Mucosa of stomach (tissue), 1 donor: ENCODE measurements around the gene FRY.

Source experiments
- H3K27me3 ChIP-seq: one replicate; pipeline ENCODE4 v1.7.0; 2013; ENCODE audit warnings: mild to moderate bottlenecking, low read length; ENCODE audit not compliant: control insufficient read depth, insufficient read depth
- H3K36me3 ChIP-seq: one replicate; pipeline ENCODE4 v1.7.0; 2013; ENCODE audit warnings: low read length; ENCODE audit not compliant: control insufficient read depth, insufficient read depth
- H3K4me1 ChIP-seq: one replicate; pipeline ENCODE4 v1.7.0; 2013; ENCODE audit warnings: mild to moderate bottlenecking, low read length; ENCODE audit not compliant: control insufficient read depth, insufficient read depth
- H3K4me3 ChIP-seq: one replicate; pipeline ENCODE4 v1.7.0; 2013; ENCODE audit warnings: low read length
- H3K9ac ChIP-seq: one replicate; pipeline ENCODE4 v1.7.0; 2013; ENCODE audit warnings: mild to moderate bottlenecking, low read length, moderate library complexity
- H3K9me3 ChIP-seq: one replicate; pipeline ENCODE4 v1.7.0; 2013; ENCODE audit warnings: mild to moderate bottlenecking, low read length, moderate library complexity; ENCODE audit not compliant: control insufficient read depth
- donor health status: Pancreatic carcinoma.

Gene FRY

GRCh38 chr13:32125751-32126150 lies 94.2 kb downstream of the FRY start:
- Histone ChIP-seq H3K9me3 (no peaks in the 10 kb centered on the region), H3K27me3 (no peaks in the 10 kb centered on the region), H3K4me1 (no peaks in the 10 kb centered on the region), H3K9ac (no peak overlapping the region), H3K36me3 (no peaks in the 10 kb centered on the region), H3K4me3 (no peak overlapping the region)

GRCh38 chr13:32126278-32126677 lies 94.7 kb downstream of the FRY start:
- Histone ChIP-seq H3K9me3 (no peaks in the 10 kb centered on the region), H3K4me3 (no peak overlapping the region), H3K27me3 (no peaks in the 10 kb centered on the region), H3K36me3 (no peaks in the 10 kb centered on the region), H3K9ac (no peak overlapping the region), H3K4me1 (no peaks in the 10 kb centered on the region)

GRCh38 chr13:32126756-32127155 lies 95.2 kb downstream of the FRY start:
- no peaks in the 10 kb centered on the region for H3K9me3 ChIP-seq
- no peaks in the 10 kb centered on the region for H3K27me3 ChIP-seq
- H3K9ac ChIP-seq: no peak overlapping the region
- H3K4me1 ChIP-seq: no peaks in the 10 kb centered on the region
- no peak overlapping the region for H3K4me3 ChIP-seq
- no peaks in the 10 kb centered on the region for H3K36me3 ChIP-seq

GRCh38 chr13:32127691-32128090 lies 96.1 kb downstream of the FRY start:
- no peaks in the 10 kb centered on the region for H3K27me3 ChIP-seq

GRCh38 chr13:32134241-32135055 lies 102.9 kb downstream of the FRY start:
- no peaks in the 10 kb centered on the region for H3K36me3 ChIP-seq
- H3K4me3 ChIP-seq: no peak overlapping the region
- H3K9ac ChIP-seq: no peak overlapping the region
- H3K4me1 ChIP-seq: peaks cover 11% of the 10 kb centered on the region
- H3K9me3 ChIP-seq: no peaks in the 10 kb centered on the region
- H3K27me3 ChIP-seq: no peaks in the 10 kb centered on the region

More at GRCh38 chr13:32127691-32128090, 96.1 kb downstream of the FRY start:
- H3K4me3 ChIP-seq: no peak overlapping the region
- no peak overlapping the region for H3K9ac ChIP-seq
- no peaks in the 10 kb centered on the region for H3K4me1 ChIP-seq
- no peaks in the 10 kb centered on the region for H3K36me3 ChIP-seq
- H3K9me3 ChIP-seq: no peaks in the 10 kb centered on the region

- H3K9ac ChIP-seq: no peak overlapping the region
- peaks cover 11% of the 10 kb centered on the region for H3K4me1 ChIP-seq
- H3K9me3 ChIP-seq: no peaks in the 10 kb centered on the region
- no peaks in the 10 kb centered on the region for H3K36me3 ChIP-seq
- no peak overlapping the region for H3K4me3 ChIP-seq
- no peaks in the 10 kb centered on the region for H3K27me3 ChIP-seq
Observed at GRCh38 chr13:32135056-32135390, 103.4 kb downstream of the FRY start.

- Histone ChIP-seq H3K27me3 (no peaks in the 10 kb centered on the region), H3K9ac (no peak overlapping the region), H3K4me1 (peaks cover 11% of the 10 kb centered on the region), H3K4me3 (no peak overlapping the region), H3K36me3 (no peaks in the 10 kb centered on the region), H3K9me3 (no peaks in the 10 kb centered on the region)
Observed at GRCh38 chr13:32135655-32136054, 104.1 kb downstream of the FRY start.

GRCh38 chr13:32136061-32136460 lies 104.5 kb downstream of the FRY start:
- Histone ChIP-seq H3K9ac (no peak overlapping the region), H3K36me3 (no peaks in the 10 kb centered on the region), H3K27me3 (no peaks in the 10 kb centered on the region), H3K4me3 (no peak overlapping the region), H3K4me1 (peaks cover 11% of the 10 kb centered on the region), H3K9me3 (no peaks in the 10 kb centered on the region)

- Histone ChIP-seq H3K36me3 (no peaks in the 10 kb centered on the region), H3K9me3 (no peaks in the 10 kb centered on the region), H3K9ac (no peak overlapping the region), H3K4me1 (peaks cover 11% of the 10 kb centered on the region), H3K4me3 (no peak overlapping the region), H3K27me3 (no peaks in the 10 kb centered on the region)
Observed at GRCh38 chr13:32136716-32137115, 105.1 kb downstream of the FRY start.

- H3K9ac ChIP-seq: no peak overlapping the region
- H3K4me1 ChIP-seq: peaks cover 5% of the 10 kb centered on the region
- H3K9me3 ChIP-seq: no peaks in the 10 kb centered on the region
- H3K4me3 ChIP-seq: no peak overlapping the region
- no peaks in the 10 kb centered on the region for H3K27me3 ChIP-seq
- no peaks in the 10 kb centered on the region for H3K36me3 ChIP-seq
Observed at GRCh38 chr13:32139251-32139650, 107.7 kb downstream of the FRY start.

GRCh38 chr13:32140109-32140508 lies 108.5 kb downstream of the FRY start:
- Histone ChIP-seq H3K9me3 (no peaks in the 10 kb centered on the region), H3K9ac (no peak overlapping the region), H3K4me1 (no peaks in the 10 kb centered on the region), H3K27me3 (no peaks in the 10 kb centered on the region), H3K4me3 (no peak overlapping the region), H3K36me3 (no peaks in the 10 kb centered on the region)

GRCh38 chr13:32141462-32141861 lies 109.9 kb downstream of the FRY start:
- Histone ChIP-seq H3K4me3 (no peak overlapping the region), H3K27me3 (no peaks in the 10 kb centered on the region), H3K9me3 (no peaks in the 10 kb centered on the region), H3K36me3 (no peaks in the 10 kb centered on the region), H3K9ac (no peak overlapping the region), H3K4me1 (no peaks in the 10 kb centered on the region)

- Histone ChIP-seq H3K9ac (no peak overlapping the region), H3K36me3 (no peaks in the 10 kb centered on the region), H3K4me3 (no peak overlapping the region), H3K4me1 (no peaks in the 10 kb centered on the region), H3K27me3 (no peaks in the 10 kb centered on the region), H3K9me3 (no peaks in the 10 kb centered on the region)
Observed at GRCh38 chr13:32142115-32142514, 110.5 kb downstream of the FRY start.
